ENCODE measurements around the gene C1orf56. TPM values are rescaled to one million over a fixed set of nuclear protein-coding genes. Genes with fewer than 3 reads are reported as not detected.

Gene C1orf56
- polyA plus RNA-seq, 1 of the 3 experiments (the other 2 are of a cell fraction) = 5.5 TPM

GRCh38 chr1:151060007-151060656 lies 12.6 kb downstream of the C1orf56 start, which contains the start of gene MLLT11:
TSS of gene MLLT11 (plus strand) at chr1:151060397. CDS start at chr1:151067225, 6,828 bp downstream.
- Histone ChIP-seq H3K27me3 (ENCODE audit: insufficient read depth) (no peaks in the 10 kb centered on the region), H4K20me1 (ENCODE audit: insufficient read depth) (peaks cover 46% of the 10 kb centered on the region), H3K9me3 (no peaks in the 10 kb centered on the region), H3K4me3 (ENCODE audit: low read depth in 2 of 2, low read length in 1 of 2) (peak within 1 kb of the TSS; percentile 79 to 81), H3K4me2 (peak within 1 kb of the TSS; percentile 91), H3K9ac (peak within 1 kb of the TSS; percentile 93), H2AFZ (ENCODE audit: low read depth) (peak within 1 kb of the TSS; percentile 83), H3K9me2 (no peaks in the 10 kb centered on the region), H3K27ac (ENCODE audit: low read depth in 2 of 2, low read length in 1 of 2) (peak within 1 kb of the TSS; percentile 99), H3K79me2 (ENCODE audit: insufficient read depth) (peaks cover 100% of the 10 kb centered on the region), H3K36me3 (replicated peaks in 1 of 2; ENCODE audit: control insufficient read depth in 1 of 2, insufficient read depth in 2 of 2, low read length in 1 of 2) (peaks cover 17 to 24% of the 10 kb centered on the region in 2 experiments), H3F3A (replicated peaks; ENCODE audit: insufficient read depth) (peaks cover 27% of the 10 kb centered on the region), H3K4me1 (ENCODE audit: control insufficient read depth in 1 of 2, insufficient read depth in 2 of 2, low read depth in 1 of 2, low read length in 1 of 2) (peaks cover 18 to 32% of the 10 kb centered on the region in 2 experiments)
- peak; percentile 86 for DNase-seq
- ChIA-PET CTCF (interaction anchor here (0.6 to 7.4 kb wide), 12 partner anchors 12 to 493 kb away, joined by 3 to 67 read pairs (median 4); partner anchors contain the start of genes C1orf56, GABPB2 and MINDY1), POLR2A (interaction anchor here (0.6 to 2.9 kb wide), 6 partner anchors 9 to 82 kb away, joined by 3 to 24 read pairs (median 4); partner anchors contain the start of genes C1orf56 and MINDY1)
- TF ChIP-seq MXI1 (IDR thresholded peaks at IDR 0.05; ENCODE audit: low read depth, low read length) (peak; percentile 87), FOXJ3 (CRISPR knock-in tag; IDR thresholded peaks at IDR 0.05) (no peak), ZBTB33 (IDR thresholded peaks at IDR 0.05; ENCODE audit: borderline replicate concordance, low read depth) (0 out of 2 replicates have a peak, but pooled peaks have one; percentile 18), YY1 (IDR thresholded peaks at IDR 0.05; ENCODE audit: low read depth) (no peak), CHD2 (IDR thresholded peaks at IDR 0.05; ENCODE audit: low read length, partially characterized antibody) (peak; percentile 93), SIN3A (IDR thresholded peaks at IDR 0.05; ENCODE audit: borderline replicate concordance, low read depth, low read length) (peak; percentile 94), RFX5 (IDR thresholded peaks at IDR 0.05; ENCODE audit: low read length) (peak; percentile 77), MAX (IDR thresholded peaks at IDR 0.05; ENCODE audit: low read depth) (peak; percentile 40; the same call in 1 of the 2 replicates), SMC3 (IDR thresholded peaks at IDR 0.05; ENCODE audit: low read depth, low read length) (no peak), GABPA (IDR thresholded peaks at IDR 0.05; ENCODE audit: low read depth) (no peak), TCF12 (IDR thresholded peaks at IDR 0.05) (peak; percentile 99), CTCF (IDR thresholded peaks at IDR 0.05) (peak; percentile 29; the same call in 1 of the 2 replicates), ELF1 (IDR thresholded peaks at IDR 0.05) (no peak; the same call in 1 of the 2 replicates), PBX3 (IDR thresholded peaks at IDR 0.05) (peak; percentile 93), FOSL2 (IDR thresholded peaks at IDR 0.05; ENCODE audit: borderline replicate concordance, low read depth) (no peak), USF1 (IDR thresholded peaks at IDR 0.05; ENCODE audit: borderline replicate concordance, low read depth) (no peak), FOXM1 (IDR thresholded peaks at IDR 0.05; ENCODE audit: low read depth) (no peak), EP300 (IDR thresholded peaks at IDR 0.05; ENCODE audit: borderline replicate concordance in 1 of 2, low read depth in 1 of 2, low read length in 1 of 2) (peak; percentile 41 to 86; a peak in 3 of 4 replicates), RCOR1 (IDR thresholded peaks at IDR 0.05; ENCODE audit: low read length) (peak; percentile 53; the same call in 1 of the 2 replicates), POLR2AphosphoS5 (IDR thresholded peaks at IDR 0.05; ENCODE audit: low read depth, low read length) (peak; percentile 93), TAF1 (IDR thresholded peaks at IDR 0.05; ENCODE audit: borderline replicate concordance, low read depth, low read length) (peak; percentile 84), TEAD4 (IDR thresholded peaks at IDR 0.05; ENCODE audit: borderline replicate concordance, insufficient read depth) (no peak), GATA2 (CRISPR knock-in tag; IDR thresholded peaks at IDR 0.05) (peak; percentile 41; the same call in 1 of the 2 replicates), MEF2A (IDR thresholded peaks at IDR 0.05; ENCODE audit: borderline replicate concordance, low read depth) (no peak), NFIC (IDR thresholded peaks at IDR 0.05; ENCODE audit: borderline replicate concordance) (no peak; the same call in 1 of the 2 replicates)
- WGBS (ENCODE audit: low lambda C conversion rate) = 1% methylated on average over 15 of the region's 15 CpGs

Measured in SK-N-SH (cell line).